OCI-LY7 (cell line): ENCODE measurements around the gene KRTAP3-3. TPM values are rescaled to one million over a fixed set of nuclear protein-coding genes. Genes with fewer than 3 reads are reported as not detected.

Source experiments
- BruUV-seq: library from RNA; stranded (reverse); fragments of 400-500 nt; replicated peaks from 2 replicates; lab custom pipeline; 2021; lab: Mats Ljungman, UMichigan
- CTCF ChIA-PET: fragments of 300-600 bp; sonication (Branson Sonifier 250); formaldehyde crosslinking; loops from one replicate; lab custom pipeline; 2022; ENCODE audit warnings: antibody characterized with exemption; ENCODE audit not compliant: unreplicated experiment; lab: Charles Lee
- POLR2A ChIA-PET: fragments of 300-600 bp; sonication (Branson Sonifier 250); formaldehyde crosslinking; loops from one replicate; lab custom pipeline; 2022; ENCODE audit warnings: antibody characterized with exemption; lab: Charles Lee
- DNase-seq: peaks from one replicate; pipeline ENCODE4 v3.0.0-alpha.2; 2015; ENCODE audit warnings: low spot score
- H2AFZ ChIP-seq: fragments of 200-600 bp; sonication (generic), shearing (Covaris generic); 2 replicates; pipeline ENCODE4 v1.6.1; 2014; ENCODE audit warnings: mild to moderate bottlenecking, antibody characterized with exemption, low read length, moderate library complexity
- H3K27ac ChIP-seq: fragments of 200-600 bp; sonication (generic); 2 replicates; pipeline ENCODE4 v1.5.1; 2014; ENCODE audit warnings: mixed run types, low read depth, mild to moderate bottlenecking, moderate library complexity, low read length, inconsistent platforms; ENCODE audit not compliant: poor library complexity, severe bottlenecking
- H3K36me3 ChIP-seq: fragments of 200-600 bp; sonication (generic); 2 replicates; pipeline ENCODE4 v1.6.1; 2014; ENCODE audit warnings: mild to moderate bottlenecking, antibody characterized with exemption, low read length, moderate library complexity, mixed read lengths; ENCODE audit not compliant: insufficient read depth
- H3K4me1 ChIP-seq: fragments of 200-600 bp; sonication (generic); 2 replicates; pipeline ENCODE4 v1.5.1; 2014; ENCODE audit warnings: mild to moderate bottlenecking, low read length; ENCODE audit not compliant: insufficient read depth, poor library complexity, severe bottlenecking
- H3K4me2 ChIP-seq: fragments of 200-600 bp; sonication (generic); 2 replicates; pipeline ENCODE4 v1.6.1; 2014; ENCODE audit warnings: mild to moderate bottlenecking, low read length
- H3K4me3 ChIP-seq: fragments of 200-600 bp; sonication (generic); 2 replicates; pipeline ENCODE4 v1.5.1; 2014; ENCODE audit warnings: mild to moderate bottlenecking, low read depth, low read length; ENCODE audit not compliant: poor library complexity, severe bottlenecking
- H3K79me2 ChIP-seq: fragments of 200-600 bp; sonication (generic); 2 replicates; pipeline ENCODE4 v1.6.1; 2016; ENCODE audit warnings: low read depth, mild to moderate bottlenecking, low read length, moderate library complexity, mixed read lengths; ENCODE audit not compliant: insufficient read depth
- H3K9me2 ChIP-seq: fragments of 200-600 bp; sonication (generic); 2 replicates; pipeline ENCODE4 v1.6.1; 2016; ENCODE audit warnings: mild to moderate bottlenecking, low read length, mixed read lengths; ENCODE audit not compliant: insufficient read depth
- H3K9me3 ChIP-seq: fragments of 200-600 bp; sonication (generic); 2 replicates; pipeline ENCODE4 v1.6.1; 2014; ENCODE audit warnings: mild to moderate bottlenecking, mixed run types, low read length, mixed read lengths
- H4K20me1 ChIP-seq: fragments of 200-600 bp; sonication (generic); 2 replicates; pipeline ENCODE4 v1.6.1; 2014; ENCODE audit warnings: mild to moderate bottlenecking, antibody characterized with exemption, low read length, moderate library complexity, mixed read lengths; ENCODE audit not compliant: insufficient read depth
- EZH2phosphoT487 ChIP-seq: fragments of 200-600 bp; sonication (generic); IDR thresholded peaks from 2 replicates; pipeline ENCODE4 v1.6.1; 2018; ENCODE audit warnings: low read depth, borderline replicate concordance, mild to moderate bottlenecking, mixed run types, antibody characterized with exemption, low read length, moderate library complexity, mixed read lengths
- intact Hi-C: fragments of 100-400 bp; cut with micrococcal nuclease; formaldehyde crosslinking; loops from one replicate; pipeline ENCODE4 v1.10.0; 2022; ENCODE audit not compliant: unreplicated experiment
- small RNA-seq: library from RNA; depleted of rRNA; stranded (forward); fragments of <200 nt; gene quantifications from one replicate; pipeline ENCODE3, GENCODE V24; 2014
- total RNA-seq, 2 experiments: library from RNA; depleted of rRNA in 1 of 2; stranded (reverse); fragments of >200 nt in 1 of 2; shearing (Covaris generic) in 1 of 2; gene quantifications; 2 replicates each; pipeline ENCODE4 v1.2.3, GENCODE V29; 2014 to 2022
- TF ChIP-seq, protein P1 (sequence below): fragments of 200-600 bp; sonication (generic); conservative IDR thresholded peaks from 2 replicates; pipeline ENCODE4 v1.5.1; 2014; ENCODE audit warnings: mild to moderate bottlenecking, antibody characterized with exemption, low read length, moderate library complexity, mixed read lengths

KRTAP3-3 gene
- total RNA-seq, 2 experiments from 2014 or later = not detected

DNA sequence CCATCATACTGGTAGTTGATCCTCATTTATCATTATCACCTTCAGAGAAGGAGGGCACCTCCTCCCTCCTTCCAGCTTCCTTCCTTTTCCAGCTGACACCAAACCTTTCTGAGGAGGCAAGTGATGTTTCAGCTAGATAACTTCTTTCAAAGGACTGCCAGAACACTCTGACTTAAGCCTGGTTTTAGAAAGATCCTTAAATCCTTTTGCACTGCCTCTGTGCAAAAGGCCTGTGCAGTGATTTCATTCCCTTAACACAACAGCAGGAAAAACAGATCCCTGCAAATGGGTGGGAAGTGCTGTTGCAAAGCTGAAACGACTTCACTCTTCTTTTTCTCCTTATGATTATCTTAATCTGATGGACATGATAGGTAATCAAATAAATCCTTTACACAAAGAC, 49.4 kb downstream of the KRTAP3-3 start:
- POLR2A ChIA-PET = interaction anchor here (0.6 kb wide), 1 partner anchor 19 kb away, joined by 3 read pairs; no protein-coding TSS in a partner anchor
- no peaks in the 10 kb centered on the region for H4K20me1 ChIP-seq
- no peak overlapping the region for H3K27ac ChIP-seq
- H3K4me2 ChIP-seq = no peak overlapping the region
- CTCF ChIA-PET = no interaction called here
- no peak for DNase-seq
- H3K79me2 ChIP-seq = no peaks in the 10 kb centered on the region
- intact Hi-C loops = no loop called here
- TF ChIP-seq, protein P1, sequence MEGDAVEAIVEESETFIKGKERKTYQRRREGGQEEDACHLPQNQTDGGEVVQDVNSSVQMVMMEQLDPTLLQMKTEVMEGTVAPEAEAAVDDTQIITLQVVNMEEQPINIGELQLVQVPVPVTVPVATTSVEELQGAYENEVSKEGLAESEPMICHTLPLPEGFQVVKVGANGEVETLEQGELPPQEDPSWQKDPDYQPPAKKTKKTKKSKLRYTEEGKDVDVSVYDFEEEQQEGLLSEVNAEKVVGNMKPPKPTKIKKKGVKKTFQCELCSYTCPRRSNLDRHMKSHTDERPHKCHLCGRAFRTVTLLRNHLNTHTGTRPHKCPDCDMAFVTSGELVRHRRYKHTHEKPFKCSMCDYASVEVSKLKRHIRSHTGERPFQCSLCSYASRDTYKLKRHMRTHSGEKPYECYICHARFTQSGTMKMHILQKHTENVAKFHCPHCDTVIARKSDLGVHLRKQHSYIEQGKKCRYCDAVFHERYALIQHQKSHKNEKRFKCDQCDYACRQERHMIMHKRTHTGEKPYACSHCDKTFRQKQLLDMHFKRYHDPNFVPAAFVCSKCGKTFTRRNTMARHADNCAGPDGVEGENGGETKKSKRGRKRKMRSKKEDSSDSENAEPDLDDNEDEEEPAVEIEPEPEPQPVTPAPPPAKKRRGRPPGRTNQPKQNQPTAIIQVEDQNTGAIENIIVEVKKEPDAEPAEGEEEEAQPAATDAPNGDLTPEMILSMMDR = no peak
- TF ChIP-seq EZH2phosphoT487 = no peak
- H3K36me3 ChIP-seq = no peaks in the 10 kb centered on the region
- BruUV-seq = no TSS peak
- H3K4me3 ChIP-seq = no peak overlapping the region
- H3K4me1 ChIP-seq = no peaks in the 10 kb centered on the region
- no peaks in the 10 kb centered on the region for H3K9me3 ChIP-seq
- H2AFZ ChIP-seq = no peak overlapping the region
- H3K9me2 ChIP-seq = no peaks in the 10 kb centered on the region

Small RNAs within 50 kb of the gene (small RNA-seq; reads per million reads assigned to genes)
- not detected for gene KRTAP3-4P

Other genes with a start within 250 kb of the KRTAP3-3 start
Only the 30 nearest of the 36 such genes appear.
- not detected in 2 replicates for gene KRT28, start 194.2 kb downstream of the KRTAP3-3 start, total RNA-seq (2014; rRNA removed; shearing (Covaris generic))
- not detected in 2 replicates for gene KRT28, start 194.2 kb downstream of the KRTAP3-3 start, total RNA-seq (2022)
- gene KRT10, start 171.6 kb downstream of the KRTAP3-3 start, total RNA-seq (2014; rRNA removed; shearing (Covaris generic)) = 6.6 and 10.7 TPM in 2 replicates
- gene KRT10, start 171.6 kb downstream of the KRTAP3-3 start, total RNA-seq (2022) = 39.7 and 44.0 TPM in 2 replicates
- gene KRT12, start 126.9 kb downstream of the KRTAP3-3 start, total RNA-seq (2014; rRNA removed; shearing (Covaris generic)) = not detected in 2 replicates
- not detected in 2 replicates for gene KRT12, start 126.9 kb downstream of the KRTAP3-3 start, total RNA-seq (2022)
- gene KRT20, start 108.9 kb downstream of the KRTAP3-3 start, total RNA-seq (2014; rRNA removed; shearing (Covaris generic)) = not detected in 2 replicates
- not detected in 2 replicates for gene KRT20, start 108.9 kb downstream of the KRTAP3-3 start, total RNA-seq (2022)
- not detected in 2 replicates for gene KRT23, start 56.5 kb downstream of the KRTAP3-3 start, total RNA-seq (2014; rRNA removed; shearing (Covaris generic))
- gene KRT23, start 56.5 kb downstream of the KRTAP3-3 start, total RNA-seq (2022) = not detected in 2 replicates
- gene KRT39, start 27.2 kb downstream of the KRTAP3-3 start, total RNA-seq (2014; rRNA removed; shearing (Covaris generic)) = not detected in 2 replicates
- not detected in 2 replicates for gene KRT39, start 27.2 kb downstream of the KRTAP3-3 start, total RNA-seq (2022)
- gene KRT40, start 9.8 kb downstream of the KRTAP3-3 start, total RNA-seq (2014; rRNA removed; shearing (Covaris generic)) = not detected in 2 replicates
- not detected in 2 replicates for gene KRT40, start 9.8 kb downstream of the KRTAP3-3 start, total RNA-seq (2022)
- gene KRTAP3-2, start 5.7 kb upstream of the KRTAP3-3 start, total RNA-seq (2014; rRNA removed; shearing (Covaris generic)) = not detected in 2 replicates
- not detected in 2 replicates for gene KRTAP3-2, start 5.7 kb upstream of the KRTAP3-3 start, total RNA-seq (2022)
- gene KRTAP3-1, start 15.0 kb upstream of the KRTAP3-3 start, total RNA-seq (2014; rRNA removed; shearing (Covaris generic)) = not detected in 2 replicates
- gene KRTAP3-1, start 15.0 kb upstream of the KRTAP3-3 start, total RNA-seq (2022) = not detected in 2 replicates
- gene KRTAP1-5, start 33.0 kb upstream of the KRTAP3-3 start, total RNA-seq (2014; rRNA removed; shearing (Covaris generic)) = not detected in 2 replicates
- gene KRTAP1-5, start 33.0 kb upstream of the KRTAP3-3 start, total RNA-seq (2022) = not detected in 2 replicates
- gene KRTAP1-4, start 36.0 kb upstream of the KRTAP3-3 start, total RNA-seq (2014; rRNA removed; shearing (Covaris generic)) = not detected in 2 replicates
- gene KRTAP1-4, start 36.0 kb upstream of the KRTAP3-3 start, total RNA-seq (2022) = not detected in 2 replicates
- not detected in 2 replicates for gene KRTAP1-3, start 40.7 kb upstream of the KRTAP3-3 start, total RNA-seq (2014; rRNA removed; shearing (Covaris generic))
- not detected in 2 replicates for gene KRTAP1-3, start 40.7 kb upstream of the KRTAP3-3 start, total RNA-seq (2022)
- not detected in 2 replicates for gene KRTAP1-1, start 47.3 kb upstream of the KRTAP3-3 start, total RNA-seq (2014; rRNA removed; shearing (Covaris generic))
- not detected in 2 replicates for gene KRTAP1-1, start 47.3 kb upstream of the KRTAP3-3 start, total RNA-seq (2022)
- gene KRTAP2-1, start 53.2 kb upstream of the KRTAP3-3 start, total RNA-seq (2014; rRNA removed; shearing (Covaris generic)) = not detected in 2 replicates
- not detected in 2 replicates for gene KRTAP2-1, start 53.2 kb upstream of the KRTAP3-3 start, total RNA-seq (2022)
- not detected in 2 replicates for gene KRTAP2-2, start 61.1 kb upstream of the KRTAP3-3 start, total RNA-seq (2014; rRNA removed; shearing (Covaris generic))
- not detected in 2 replicates for gene KRTAP2-2, start 61.1 kb upstream of the KRTAP3-3 start, total RNA-seq (2022)
- not detected in 2 replicates for gene KRTAP2-3, start 66.0 kb upstream of the KRTAP3-3 start, total RNA-seq (2014; rRNA removed; shearing (Covaris generic))
- gene KRTAP2-3, start 66.0 kb upstream of the KRTAP3-3 start, total RNA-seq (2022) = not detected in 2 replicates
- not detected in 2 replicates for gene KRTAP2-4, start 71.7 kb upstream of the KRTAP3-3 start, total RNA-seq (2014; rRNA removed; shearing (Covaris generic))
- gene KRTAP2-4, start 71.7 kb upstream of the KRTAP3-3 start, total RNA-seq (2022) = not detected in 2 replicates
- gene KRTAP4-7, start 90.0 kb upstream of the KRTAP3-3 start, total RNA-seq (2014; rRNA removed; shearing (Covaris generic)) = not detected in 2 replicates
- gene KRTAP4-7, start 90.0 kb upstream of the KRTAP3-3 start, total RNA-seq (2022) = not detected in 2 replicates
- gene KRTAP4-8, start 104.0 kb upstream of the KRTAP3-3 start, total RNA-seq (2014; rRNA removed; shearing (Covaris generic)) = not detected in 2 replicates
- not detected in 2 replicates for gene KRTAP4-8, start 104.0 kb upstream of the KRTAP3-3 start, total RNA-seq (2022)
- not detected in 2 replicates for gene KRTAP4-16, start 108.0 kb upstream of the KRTAP3-3 start, total RNA-seq (2014; rRNA removed; shearing (Covaris generic))
- not detected in 2 replicates for gene KRTAP4-16, start 108.0 kb upstream of the KRTAP3-3 start, total RNA-seq (2022)
- not detected in 2 replicates for gene KRTAP4-9, start 111.2 kb upstream of the KRTAP3-3 start, total RNA-seq (2014; rRNA removed; shearing (Covaris generic))
- gene KRTAP4-9, start 111.2 kb upstream of the KRTAP3-3 start, total RNA-seq (2022) = not detected in 2 replicates
- gene KRTAP4-11, start 124.2 kb upstream of the KRTAP3-3 start, total RNA-seq (2014; rRNA removed; shearing (Covaris generic)) = not detected in 2 replicates
- gene KRTAP4-11, start 124.2 kb upstream of the KRTAP3-3 start, total RNA-seq (2022) = not detected in 2 replicates
- gene KRTAP4-12, start 130.0 kb upstream of the KRTAP3-3 start, total RNA-seq (2014; rRNA removed; shearing (Covaris generic)) = not detected in 2 replicates
- not detected in 2 replicates for gene KRTAP4-12, start 130.0 kb upstream of the KRTAP3-3 start, total RNA-seq (2022)
- gene KRTAP4-6, start 146.4 kb upstream of the KRTAP3-3 start, total RNA-seq (2014; rRNA removed; shearing (Covaris generic)) = not detected in 2 replicates
- not detected in 2 replicates for gene KRTAP4-6, start 146.4 kb upstream of the KRTAP3-3 start, total RNA-seq (2022)
- gene KRTAP4-5, start 155.7 kb upstream of the KRTAP3-3 start, total RNA-seq (2014; rRNA removed; shearing (Covaris generic)) = not detected in 2 replicates
- not detected in 2 replicates for gene KRTAP4-5, start 155.7 kb upstream of the KRTAP3-3 start, total RNA-seq (2022)
- not detected in 2 replicates for gene KRTAP4-4, start 166.6 kb upstream of the KRTAP3-3 start, total RNA-seq (2014; rRNA removed; shearing (Covaris generic))
- not detected in 2 replicates for gene KRTAP4-4, start 166.6 kb upstream of the KRTAP3-3 start, total RNA-seq (2022)
- gene KRTAP4-3, start 174.1 kb upstream of the KRTAP3-3 start, total RNA-seq (2014; rRNA removed; shearing (Covaris generic)) = not detected in 2 replicates
- gene KRTAP4-3, start 174.1 kb upstream of the KRTAP3-3 start, total RNA-seq (2022) = not detected in 2 replicates
- gene KRTAP4-2, start 184.1 kb upstream of the KRTAP3-3 start, total RNA-seq (2014; rRNA removed; shearing (Covaris generic)) = not detected in 2 replicates
- not detected in 2 replicates for gene KRTAP4-2, start 184.1 kb upstream of the KRTAP3-3 start, total RNA-seq (2022)
- not detected in 2 replicates for gene KRTAP4-1, start 190.7 kb upstream of the KRTAP3-3 start, total RNA-seq (2014; rRNA removed; shearing (Covaris generic))
- not detected in 2 replicates for gene KRTAP4-1, start 190.7 kb upstream of the KRTAP3-3 start, total RNA-seq (2022)
- not detected in 2 replicates for gene KRTAP9-1, start 195.7 kb upstream of the KRTAP3-3 start, total RNA-seq (2014; rRNA removed; shearing (Covaris generic))
- not detected in 2 replicates for gene KRTAP9-1, start 195.7 kb upstream of the KRTAP3-3 start, total RNA-seq (2022)